ENCODE results near the gene LSM14B. TPM values are rescaled to one million over a fixed set of nuclear protein-coding genes. Genes with fewer than 3 reads are reported as not detected.

Gene LSM14B
- total RNA-seq, 1 experiment from 2014 or later: 82.4 TPM

GRCh38 chr20:62133864-62134263 lies 11.6 kb downstream of the LSM14B start:
- no peak for DNase-seq
- no peak overlapping the region for H2BK120ac ChIP-seq (ENCODE audit: low read depth, low read length, poor library complexity, severe bottlenecking)
- Mint-ChIP-seq H3K27ac (peak overlapping the region in 2 of 3 experiments; percentile 61 to 62; a peak in 2 of 7 replicates), H3K27me3 (ENCODE audit: low read depth) (no peaks in the 10 kb centered on the region; the same call in 1 of the 2 replicates), H3K4me3 (no peak overlapping the region), H3K9me3 (no peaks in the 10 kb centered on the region), H3K36me3 (ENCODE audit: insufficient read depth in 1 of 3, low read depth in 3 of 3) (peaks cover 53 to 100% (median 94%) of the 10 kb centered on the region in 3 experiments), H3K4me1 (no peaks in the 10 kb centered on the region)
- H3K56ac ChIP-seq (ENCODE audit: insufficient read length, low read depth, low read length): no peak overlapping the region
- H3K14ac ChIP-seq (ENCODE audit: insufficient read depth, low read length): no peak overlapping the region
- H4K5ac ChIP-seq (ENCODE audit: insufficient read length, low read depth, low read length): no peak overlapping the region
- TF ChIP-seq CTCF (conservative IDR thresholded peaks at IDR 0.05): peak; percentile 48; the same call in 2 of the 3 replicates
- H3K4me1 ChIP-seq (ENCODE audit: insufficient read depth, low read length): no peaks in the 10 kb centered on the region
- H3K23ac ChIP-seq (ENCODE audit: insufficient read length, low read depth, low read length): no peak overlapping the region
- no peak overlapping the region for H2BK12ac ChIP-seq (ENCODE audit: insufficient read length, low read depth, low read length)
- H3K4me2 ChIP-seq (ENCODE audit: insufficient read depth, insufficient read length, low read length): no peak overlapping the region
- H3K27ac ChIP-seq (ENCODE audit: insufficient read length, low read depth, low read length): no peak overlapping the region
- H2AFZ ChIP-seq (ENCODE audit: low read length): no peak overlapping the region
- no peaks in the 10 kb centered on the region for H4K20me1 ChIP-seq (ENCODE audit: control insufficient read depth, insufficient read depth, insufficient read length)
- H3K9me3 ChIP-seq (ENCODE audit: control insufficient read depth, low read depth, low read length): no peaks in the 10 kb centered on the region
- no peak overlapping the region for H3K9ac ChIP-seq (ENCODE audit: extremely low read depth, insufficient read length, low read length)
- no peaks in the 10 kb centered on the region for H3K79me2 ChIP-seq (ENCODE audit: insufficient read depth, low read length)
- no peaks in the 10 kb centered on the region for H3K27me3 ChIP-seq (ENCODE audit: insufficient read depth, low read length)
- H2BK5ac ChIP-seq (ENCODE audit: insufficient read length, low read length): no peak overlapping the region
- H3T11ph ChIP-seq (ENCODE audit: low read length): no peak overlapping the region
- WGBS (ENCODE audit: extremely low coverage, insufficient read length, low lambda C conversion rate): no CpG with 5 or more reads among the region's 12 CpGs
- H4K91ac ChIP-seq (ENCODE audit: insufficient read length, low read depth, low read length): no peak overlapping the region
- no peak overlapping the region for H3K18ac ChIP-seq (ENCODE audit: insufficient read length, low read depth, low read length)
- no peak overlapping the region for H4K8ac ChIP-seq (replicated peaks; ENCODE audit: insufficient read length, low read depth, low read length)
- peaks cover 2% of the 10 kb centered on the region for H3K79me1 ChIP-seq (ENCODE audit: insufficient read depth, low read depth, low read length, poor library complexity, severe bottlenecking)
- no peak overlapping the region for H3K4ac ChIP-seq (ENCODE audit: low read depth, low read length)
- no peak overlapping the region for H2BK15ac ChIP-seq (ENCODE audit: low read depth, low read length)
- no peaks in the 10 kb centered on the region for H3K23me2 ChIP-seq (ENCODE audit: insufficient read length, low read depth, low read length, poor library complexity, severe bottlenecking)
- H2BK20ac ChIP-seq (ENCODE audit: low read depth, low read length, poor library complexity, severe bottlenecking): no peak overlapping the region
- no peak overlapping the region for H2AK5ac ChIP-seq (ENCODE audit: insufficient read length, low read length)

Measured in H9 (cell line).